GM21786 (cell line): ENCODE data around the gene KDM6B.
A peak's percentile ranks its signal among the peaks of the same experiment; 100 is the strongest.

Experiments used
- ATAC-seq: cut with Tn5 transposase; IDR thresholded peaks from one replicate; pipeline ENCODE4 v1.9.1; 2021; ENCODE audit not compliant: unreplicated experiment

The KDM6B gene

DNA sequence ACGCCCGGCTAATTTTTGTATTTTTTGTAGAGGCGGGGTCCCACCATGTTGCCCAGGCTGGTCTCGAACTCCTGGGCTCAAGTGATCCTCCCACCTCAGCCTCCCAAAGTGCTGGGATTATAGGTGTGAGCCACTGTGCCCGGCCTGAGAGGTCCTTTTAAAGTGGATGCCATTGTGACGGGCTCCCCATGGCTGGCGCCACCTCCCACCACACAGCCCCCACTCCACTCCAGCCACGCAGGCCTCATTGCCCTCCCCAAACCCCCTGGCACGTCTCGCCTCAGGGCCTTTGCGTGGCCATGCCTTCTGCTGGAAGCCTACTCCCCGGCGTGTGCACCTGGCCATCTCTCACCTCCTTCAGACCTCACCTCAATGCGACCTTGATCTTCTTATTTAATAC is 11.9 kb upstream of the KDM6B start:
- no peak for ATAC-seq

DNA sequence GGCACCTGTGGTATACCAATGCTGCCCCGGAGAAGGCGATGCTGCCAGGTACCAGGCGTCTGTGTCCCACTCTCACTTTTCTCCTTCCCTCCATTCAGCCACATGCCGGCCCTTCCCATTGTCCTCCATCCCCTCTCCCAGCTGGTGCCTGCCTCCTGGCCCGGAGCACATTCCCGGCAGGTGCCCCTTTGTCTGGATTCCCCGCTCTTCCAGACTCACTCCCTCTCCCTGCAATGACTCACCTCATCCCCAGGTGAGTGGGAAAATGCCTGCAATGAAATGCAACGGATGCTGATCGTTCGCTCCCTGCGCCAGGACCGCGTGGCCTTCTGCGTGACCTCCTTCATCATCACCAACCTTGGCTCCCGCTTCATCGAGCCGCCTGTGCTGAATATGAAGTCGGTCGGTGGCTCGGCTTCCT is 10.4 kb upstream of the KDM6B start:
- ATAC-seq: no peak

DNA sequence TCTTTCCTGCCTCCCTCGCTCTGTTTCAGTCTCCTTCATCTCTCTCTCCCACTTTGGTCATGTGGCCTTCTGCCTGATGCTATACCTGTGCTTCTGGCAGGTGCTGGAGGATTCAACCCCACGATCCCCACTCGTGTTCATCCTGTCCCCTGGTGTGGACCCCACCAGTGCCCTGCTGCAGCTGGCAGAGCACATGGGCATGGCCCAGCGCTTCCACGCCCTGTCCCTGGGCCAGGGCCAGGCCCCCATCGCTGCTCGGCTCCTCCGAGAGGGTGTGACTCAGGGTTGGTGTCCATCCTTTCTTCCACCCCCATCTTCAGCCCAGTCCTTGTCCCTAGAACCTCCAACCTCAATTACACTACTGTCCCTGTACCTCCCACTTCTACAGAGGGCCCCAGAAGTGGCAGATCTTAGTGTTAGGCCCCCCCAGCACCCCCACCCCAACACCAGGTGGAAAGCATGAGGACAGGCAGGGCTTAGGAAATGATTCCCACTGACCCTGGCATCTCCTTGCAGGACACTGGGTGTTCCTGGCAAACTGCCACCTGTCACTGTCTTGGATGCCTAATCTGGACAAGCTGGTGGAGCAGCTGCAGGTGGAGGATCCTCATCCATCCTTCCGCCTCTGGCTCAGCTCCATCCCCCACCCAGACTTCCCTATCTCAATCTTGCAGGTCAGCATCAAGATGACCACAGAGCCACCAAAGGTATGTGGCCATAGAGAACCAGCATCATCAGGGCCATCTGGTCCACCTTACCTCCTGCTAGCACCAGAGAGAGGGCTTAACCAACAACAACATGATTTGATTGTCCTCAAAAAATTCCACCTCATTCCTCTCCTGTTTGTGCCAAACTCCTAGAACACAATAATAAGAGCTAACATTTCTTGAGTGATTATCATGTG is 9.7 kb upstream of the KDM6B start:
- no peak for ATAC-seq

DNA sequence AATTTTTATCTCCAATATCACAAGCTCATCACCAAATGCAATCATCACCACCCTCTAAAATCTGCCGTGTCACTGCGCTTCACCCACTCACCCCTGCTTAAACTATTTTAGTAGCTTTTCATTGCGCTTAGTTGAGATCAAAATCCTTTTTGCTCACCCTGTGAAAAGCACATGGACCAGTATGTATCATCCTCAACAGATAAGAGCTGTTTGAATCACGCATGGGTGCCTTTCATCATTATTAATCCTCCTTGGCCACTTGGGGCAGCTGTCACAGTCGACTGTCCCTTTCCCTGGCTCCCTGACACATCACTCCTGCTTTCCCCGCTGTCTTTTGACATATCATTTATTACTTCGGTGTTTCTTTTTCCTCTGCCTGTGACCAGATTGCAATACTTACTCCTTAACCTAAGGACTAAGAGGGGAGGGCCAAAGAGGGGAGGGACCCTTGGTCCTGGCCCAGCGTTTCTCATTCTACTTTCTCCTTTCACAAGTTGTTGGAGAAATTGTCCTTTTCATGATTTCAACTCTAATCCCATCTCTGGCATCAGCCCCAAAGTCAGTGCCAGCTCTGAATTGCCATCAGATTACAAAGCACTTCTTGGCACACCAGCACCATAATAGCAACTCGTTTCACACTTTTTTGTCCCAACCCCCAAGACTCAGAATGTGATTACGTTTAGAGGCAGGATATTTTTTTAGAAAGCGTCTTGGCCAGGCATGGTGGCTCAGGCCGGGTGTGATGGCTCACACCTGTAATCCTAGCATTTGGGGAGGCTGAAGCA is 8.6 kb upstream of the KDM6B start:
- no peak for ATAC-seq

DNA sequence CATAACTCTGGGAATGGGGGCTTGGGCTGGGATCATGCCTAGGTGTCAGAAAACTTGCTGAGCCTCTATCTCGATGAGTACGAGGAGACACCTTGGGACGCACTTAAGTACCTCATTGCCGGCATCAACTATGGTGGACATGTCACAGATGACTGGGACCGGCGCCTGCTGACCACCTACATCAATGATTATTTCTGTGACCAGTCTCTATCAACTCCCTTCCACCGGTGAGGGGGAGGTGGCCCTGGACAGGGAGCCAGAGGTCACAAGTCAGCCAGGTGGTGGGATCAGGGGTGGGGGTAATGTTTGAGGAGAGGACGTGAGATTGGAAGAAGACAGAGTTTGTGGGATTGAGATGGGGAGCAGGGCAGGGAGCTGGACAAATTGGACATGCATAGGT is 3.4 kb upstream of the KDM6B start:
- no peak for ATAC-seq

DNA sequence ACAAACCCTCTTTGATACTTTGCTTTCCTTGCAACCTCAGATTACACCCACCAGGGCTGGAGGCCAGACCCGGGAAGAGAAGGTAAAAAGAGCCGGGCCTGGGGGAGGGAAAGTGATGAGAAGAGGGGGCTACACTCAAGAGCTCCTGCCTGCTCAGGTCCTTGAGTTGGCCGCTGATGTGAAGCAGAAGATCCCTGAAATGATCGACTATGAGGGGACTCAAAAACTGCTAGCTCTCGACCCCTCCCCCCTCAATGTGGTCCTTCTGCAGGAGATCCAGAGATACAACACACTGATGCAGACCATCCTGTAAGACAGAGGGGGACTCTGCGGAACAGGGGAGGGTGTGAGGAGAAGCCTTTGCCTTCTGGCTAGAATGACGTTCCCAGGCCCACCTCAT is 2.8 kb upstream of the KDM6B start:
- no peak for ATAC-seq

DNA sequence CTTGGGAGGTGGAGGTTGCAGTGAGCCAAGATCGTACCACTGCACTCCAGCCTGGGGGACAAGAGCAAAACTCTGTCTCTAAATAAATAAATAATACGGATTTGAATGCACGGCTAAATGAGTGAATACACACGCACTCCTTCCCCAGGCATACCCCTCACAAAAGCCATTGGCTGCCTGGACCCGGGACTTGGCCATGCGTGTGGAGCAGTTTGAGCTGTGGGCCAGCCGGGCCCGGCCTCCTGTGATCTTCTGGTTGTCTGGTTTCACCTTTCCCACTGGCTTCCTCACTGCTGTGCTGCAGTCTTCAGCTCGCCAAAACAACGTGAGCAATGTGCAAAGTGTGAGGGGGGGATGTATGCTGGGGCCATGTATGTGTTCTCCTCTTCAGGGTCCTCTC is 1.6 kb upstream of the KDM6B start:
- no peak for ATAC-seq

DNA sequence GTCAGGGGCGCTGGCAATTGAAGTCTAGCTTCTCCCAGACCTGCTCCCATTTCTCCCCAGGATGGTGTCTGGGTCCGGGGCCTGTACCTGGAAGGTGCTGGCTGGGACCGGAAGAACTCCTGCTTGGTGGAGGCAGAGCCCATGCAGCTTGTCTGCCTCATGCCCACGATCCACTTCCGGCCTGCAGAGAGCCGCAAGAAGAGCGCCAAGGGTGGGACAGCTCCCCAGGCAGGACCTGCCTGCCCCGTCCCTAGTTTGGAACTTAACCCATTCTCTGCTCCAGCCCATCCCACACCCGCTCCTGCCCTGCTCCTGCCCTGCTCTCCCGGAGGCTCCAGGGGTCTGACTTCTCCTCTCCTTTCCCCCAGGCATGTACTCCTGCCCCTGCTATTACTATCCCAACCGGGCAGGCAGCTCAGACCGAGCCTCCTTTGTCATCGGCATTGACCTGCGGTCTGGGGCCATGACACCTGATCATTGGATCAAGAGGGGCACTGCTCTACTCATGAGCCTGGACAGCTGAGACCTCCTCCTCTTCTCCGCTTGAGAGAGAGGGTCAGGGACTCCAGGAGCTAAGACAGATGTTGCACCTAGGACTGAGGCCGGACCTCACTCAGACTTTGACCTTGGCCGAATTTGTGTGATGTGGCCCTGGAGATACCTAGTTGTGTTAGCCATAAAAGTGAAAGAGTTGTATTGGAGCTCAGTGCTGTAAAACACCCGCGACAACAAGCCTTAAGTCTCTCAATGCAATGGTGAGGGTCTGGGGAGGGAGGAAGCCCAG is 814 bp upstream of the KDM6B start:
- no peak for ATAC-seq

DNA sequence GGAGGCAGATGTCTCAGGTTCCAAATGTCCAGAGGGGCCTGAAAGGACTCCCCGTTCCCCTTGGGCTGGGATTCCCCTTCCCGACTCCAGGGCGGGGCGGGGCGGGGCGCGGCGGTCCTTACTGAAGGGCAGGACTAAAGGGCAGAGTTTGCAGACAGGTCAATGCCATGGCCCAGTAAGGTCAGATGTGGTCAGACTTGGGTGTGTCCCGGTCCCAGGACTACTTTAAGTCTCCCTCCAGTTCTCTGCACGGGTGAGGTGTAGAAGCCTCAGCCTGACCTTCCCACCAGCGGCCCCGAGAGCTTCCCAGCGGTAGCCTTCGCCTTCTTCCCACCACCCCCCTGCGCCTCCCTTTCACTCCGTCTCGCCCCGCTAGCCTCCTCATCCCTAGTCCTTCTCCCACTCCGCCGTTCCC is 532 bp downstream of the KDM6B start:
- ATAC-seq: no peak

DNA sequence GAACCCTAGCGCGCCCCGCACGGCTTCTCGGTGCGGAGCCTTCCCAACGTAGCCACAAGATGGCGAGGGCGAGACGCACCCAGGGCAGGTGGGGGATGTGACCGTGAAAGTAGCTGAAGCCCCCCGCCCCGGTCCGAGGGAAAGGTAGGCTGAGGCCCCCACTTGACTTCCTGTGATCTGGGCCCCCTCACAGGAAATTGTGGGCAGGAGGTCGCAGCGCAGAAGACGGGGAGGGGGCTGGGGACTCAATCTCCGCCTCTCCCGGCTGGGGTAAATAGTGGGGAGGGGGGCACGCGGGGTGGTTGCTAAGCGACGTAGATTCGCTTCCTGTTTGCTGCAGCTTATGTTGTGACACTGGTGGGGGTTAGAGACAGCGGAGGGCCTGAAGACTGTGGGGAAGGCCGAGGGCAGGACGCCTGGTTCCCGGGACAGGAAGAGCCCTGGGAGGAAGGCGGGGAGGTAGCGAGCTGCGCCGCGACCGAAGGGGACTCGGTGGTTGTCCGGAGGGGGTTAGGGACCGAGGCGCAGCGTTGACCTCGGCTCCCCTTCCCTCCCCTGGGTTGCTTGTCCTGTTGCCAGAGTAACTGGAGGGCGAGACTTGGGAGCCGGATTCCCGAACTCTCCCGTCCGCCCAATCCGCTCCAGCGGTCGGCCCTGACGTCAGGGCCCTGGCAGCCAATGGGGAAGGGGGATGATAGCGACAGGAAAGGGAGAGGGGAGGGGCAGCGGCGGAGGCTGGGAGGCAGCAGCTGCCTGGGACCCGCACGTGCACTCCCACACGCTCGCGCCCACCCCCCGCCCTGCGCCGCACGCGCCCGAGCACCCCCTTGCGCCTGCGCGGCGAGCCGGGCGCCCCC is 1.2 kb downstream of the KDM6B start:
- peak; percentile 35 for ATAC-seq

DNA sequence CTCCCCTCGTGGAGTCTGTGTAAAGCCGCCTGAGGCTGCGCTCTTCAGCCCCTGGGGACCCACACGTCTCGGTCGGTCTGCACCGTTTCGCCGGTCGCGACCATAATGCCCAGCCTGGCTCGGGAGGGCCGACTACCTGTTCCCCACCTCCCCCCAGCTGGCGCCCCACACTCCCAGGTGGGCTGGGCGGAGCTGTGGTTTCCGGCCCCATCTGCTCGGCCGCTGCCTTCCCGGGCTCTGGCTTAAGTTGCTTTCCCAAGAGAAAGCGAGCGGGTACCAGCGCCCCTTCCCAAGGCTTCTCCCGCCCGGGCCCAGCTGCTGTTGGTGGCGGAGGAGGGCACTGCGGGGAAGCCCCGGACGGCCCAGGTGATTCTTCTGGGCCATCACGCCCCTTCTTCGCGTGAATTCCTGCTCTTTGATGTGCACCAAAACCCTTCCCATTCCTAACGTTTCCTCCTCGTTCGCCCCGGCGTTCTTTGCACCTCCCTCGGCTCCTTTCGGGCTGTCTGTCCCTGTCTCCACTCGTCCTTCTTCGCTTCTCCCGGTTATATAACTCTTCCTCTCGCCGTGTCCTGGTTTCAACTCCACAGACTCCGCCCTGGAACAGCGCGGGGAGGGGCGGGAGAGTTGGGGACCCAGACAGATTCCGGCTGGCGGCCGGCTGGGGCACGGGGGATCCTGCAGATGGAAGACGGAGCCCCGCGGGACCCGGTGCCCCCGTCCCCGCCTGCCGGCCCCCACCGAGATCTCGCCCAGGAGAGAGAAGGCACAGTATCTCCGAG is 2.0 kb downstream of the KDM6B start:
- peak; percentile 26 for ATAC-seq

DNA sequence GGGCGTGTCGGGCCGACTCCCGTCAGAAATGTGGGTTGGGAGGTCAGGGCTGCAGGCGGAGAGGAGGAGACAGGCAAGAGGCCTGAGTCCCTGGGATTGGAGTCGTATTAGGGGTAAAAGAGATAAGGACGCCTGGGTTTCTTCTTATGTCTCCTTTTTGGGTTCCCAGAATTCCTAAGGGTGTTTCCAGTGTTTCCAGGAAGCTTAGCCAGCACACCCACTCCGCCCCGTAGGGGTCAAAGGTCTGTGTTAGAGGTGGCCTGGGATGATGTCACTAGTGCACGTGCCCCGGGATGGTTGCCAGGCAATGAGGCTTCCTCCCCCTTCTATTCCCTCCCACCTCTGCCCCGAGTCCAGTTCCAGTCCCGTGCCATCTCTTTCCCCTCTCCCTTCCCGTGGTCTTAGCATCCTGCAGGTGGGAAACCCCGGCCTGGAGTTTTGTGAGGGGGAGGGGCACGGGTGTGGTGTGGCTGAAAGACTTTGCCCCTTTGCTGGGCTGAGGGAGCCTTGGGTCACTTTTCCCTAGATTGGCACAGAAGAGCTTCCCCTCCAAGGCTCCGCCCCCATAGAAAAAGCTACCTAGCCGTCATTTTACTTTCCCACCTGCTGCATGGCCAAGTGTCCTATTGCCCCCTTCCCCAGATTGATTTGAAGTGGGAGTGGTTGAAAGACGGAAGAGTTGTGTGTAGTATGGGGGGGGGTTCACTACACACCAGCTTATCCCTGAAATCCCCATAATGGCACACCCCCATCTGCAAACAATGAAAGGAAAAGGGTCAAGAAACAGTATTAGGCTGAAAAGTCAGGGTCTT is 2.8 kb downstream of the KDM6B start:
- ATAC-seq: no peak

DNA sequence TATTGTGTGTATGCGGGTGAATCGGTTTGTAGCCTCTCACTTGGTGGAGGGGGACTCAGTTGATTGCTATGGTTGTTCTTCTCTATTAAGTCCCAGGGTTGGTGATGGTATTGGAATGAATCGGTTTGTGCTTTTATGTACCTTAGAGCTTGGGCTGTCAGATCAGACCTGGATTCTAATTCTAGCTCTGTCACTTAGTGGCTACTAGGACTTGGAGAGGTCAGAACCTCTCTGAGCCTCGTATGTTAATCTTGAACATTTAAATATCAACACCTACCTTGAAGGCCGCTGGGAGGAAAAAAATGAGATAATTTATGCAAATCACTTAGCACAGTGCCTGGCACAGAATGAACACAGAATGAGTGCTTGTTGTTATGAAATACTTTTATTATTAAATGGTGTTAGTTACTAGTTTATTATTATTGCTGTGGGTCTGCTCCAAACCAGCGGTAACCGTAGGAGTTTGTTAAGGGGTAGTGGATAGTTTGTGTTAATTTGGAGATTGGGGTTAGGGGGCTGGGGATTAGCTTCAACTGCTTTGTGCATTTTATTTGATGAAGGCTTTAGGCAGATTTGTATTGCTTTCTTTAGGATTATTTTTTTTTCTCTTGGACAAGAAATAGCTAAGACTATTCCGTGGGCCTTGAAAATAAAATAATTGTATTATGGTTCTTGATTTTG is 3.5 kb downstream of the KDM6B start:
- ATAC-seq: no peak

DNA sequence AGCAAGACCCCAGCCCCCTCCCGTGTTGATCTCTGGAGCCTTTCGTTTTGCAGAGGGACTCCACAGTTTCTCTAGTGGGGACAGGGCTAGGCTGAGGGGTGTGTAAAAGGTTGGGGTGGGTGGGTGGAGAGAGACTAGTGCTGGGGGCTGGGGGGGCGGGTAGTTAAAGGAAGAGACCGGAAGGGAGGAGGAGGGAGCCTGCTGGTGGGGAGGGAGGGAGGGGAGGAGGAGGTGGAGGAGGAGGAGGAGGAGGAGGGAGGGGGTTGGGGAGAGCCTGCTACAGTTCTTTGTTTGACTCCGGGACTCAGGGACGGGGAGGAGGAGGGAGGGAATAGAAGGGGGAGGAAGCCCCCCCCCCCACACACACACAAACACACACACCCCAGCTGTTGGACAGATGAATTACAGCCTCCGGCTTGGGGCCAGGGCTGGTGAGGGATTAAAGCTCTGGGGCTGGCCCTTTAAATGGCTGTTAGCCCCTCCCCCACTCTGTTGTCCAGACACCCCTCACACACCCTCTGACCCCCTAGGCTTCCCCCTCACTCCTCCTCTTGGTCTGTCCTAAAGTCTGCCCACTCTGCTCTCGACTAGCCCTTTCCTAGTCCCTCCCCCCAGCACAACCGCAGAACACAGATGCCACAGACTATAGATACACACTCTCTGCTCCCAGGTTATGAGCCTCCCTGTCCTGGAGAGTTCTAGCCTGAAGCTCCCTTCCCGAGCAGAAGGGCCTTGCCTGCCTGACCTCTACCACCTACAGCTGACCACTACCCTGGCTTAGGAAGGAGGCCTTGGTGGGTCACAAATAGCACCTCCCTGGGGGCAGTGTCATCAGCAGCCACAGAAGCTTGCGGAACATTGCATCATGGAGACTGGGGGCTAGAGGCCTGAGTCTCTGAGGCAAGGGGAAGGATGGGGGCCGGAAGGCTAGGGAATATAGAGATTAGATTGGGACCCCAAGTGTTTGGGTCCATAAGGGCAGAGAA is 4.4 kb downstream of the KDM6B start:
- no peak for ATAC-seq

DNA sequence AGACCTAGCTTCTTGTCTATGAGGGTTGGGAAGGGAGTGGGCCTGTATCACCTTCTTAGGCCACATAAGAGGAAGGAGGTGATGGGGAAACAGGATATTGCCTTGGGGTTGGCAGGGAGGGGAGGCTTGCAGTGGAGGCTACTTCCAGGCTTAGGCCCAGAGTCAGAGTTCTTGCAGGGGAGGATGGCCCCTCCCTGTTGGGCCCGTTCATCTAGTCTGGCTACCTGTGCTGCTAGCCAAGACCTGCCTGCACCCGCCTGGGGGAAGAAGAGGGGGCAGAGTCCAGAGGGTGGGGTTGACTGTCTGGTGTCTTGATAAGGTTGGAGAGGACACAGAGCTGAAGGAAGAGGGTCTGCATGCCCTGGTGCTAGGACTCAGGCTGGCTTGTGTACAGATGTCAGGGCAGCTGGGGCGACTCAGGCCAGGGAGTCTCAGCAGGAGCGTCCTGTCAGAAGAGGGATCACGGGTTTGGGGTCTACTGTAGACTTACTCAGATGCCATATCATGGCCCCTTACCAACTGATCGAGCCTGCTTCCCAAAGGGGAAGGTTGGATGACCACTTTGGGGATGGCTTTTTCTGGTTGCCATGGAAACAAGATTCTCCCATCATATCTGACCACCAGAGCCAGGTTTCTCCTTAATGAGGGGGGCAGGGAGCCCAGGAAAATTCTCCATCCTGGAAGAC is 5.3 kb downstream of the KDM6B start:
- no peak for ATAC-seq

DNA sequence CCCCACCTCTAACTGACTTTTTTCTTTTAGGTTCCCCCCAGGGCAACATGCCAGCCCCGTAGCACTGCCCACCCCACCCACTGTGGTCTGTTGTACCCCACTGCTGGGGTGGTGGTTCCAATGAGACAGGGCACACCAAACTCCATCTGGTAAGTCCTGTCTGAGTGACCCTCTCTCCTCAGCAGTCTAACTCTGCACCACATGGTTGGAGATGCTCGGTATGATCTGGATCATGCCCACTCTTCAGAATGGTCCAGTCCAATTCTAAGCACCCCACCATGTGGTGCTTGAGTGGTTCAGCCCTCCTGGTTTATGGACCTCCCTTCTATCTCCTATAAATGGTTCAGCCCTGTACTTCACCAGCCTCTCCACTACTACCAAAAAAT is 5.9 kb downstream of the KDM6B start:
- ATAC-seq: no peak

DNA sequence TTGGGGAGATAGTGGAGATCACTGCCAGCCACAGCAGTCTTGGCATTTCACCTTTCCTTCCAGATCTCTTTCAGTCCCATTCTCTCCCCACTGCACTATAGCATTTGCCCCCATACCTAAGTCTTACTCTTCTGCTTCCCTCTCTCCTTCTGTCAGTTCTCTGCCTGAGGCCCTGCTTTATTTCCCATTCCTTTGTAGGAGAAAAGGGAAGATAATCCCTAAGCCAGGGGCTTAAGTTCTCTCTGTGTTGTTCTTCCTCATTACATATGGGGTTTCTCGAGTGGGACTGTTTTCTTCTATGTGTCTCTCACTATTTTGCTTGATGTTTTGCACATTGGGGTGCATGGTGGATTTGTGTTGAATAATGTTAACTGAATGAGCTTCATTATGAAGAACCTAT is 6.4 kb downstream of the KDM6B start:
- no peak for ATAC-seq
